H54 (cell line): ENCODE results near the gene ROBO2.
A peak's percentile ranks its signal among the peaks of the same experiment; 100 is the strongest.

Experiments
- DNase-seq: peaks from one replicate; pipeline ENCODE4 v3.0.0; 2011; ENCODE audit warnings: low spot score, mixed read lengths; ENCODE audit not compliant: insufficient read length
- FAIRE-seq: peaks from 3 replicates; lab custom pipeline; 2011; peaks lifted over from hg19 to GRCh38; lab: Jason Lieb, UNC
- POLR2A ChIP-seq: IDR thresholded peaks from 2 replicates; pipeline ENCODE4 v1.6.1; 2011; ENCODE audit warnings: low read depth, mild to moderate bottlenecking, low read length

Gene ROBO2

DNA sequence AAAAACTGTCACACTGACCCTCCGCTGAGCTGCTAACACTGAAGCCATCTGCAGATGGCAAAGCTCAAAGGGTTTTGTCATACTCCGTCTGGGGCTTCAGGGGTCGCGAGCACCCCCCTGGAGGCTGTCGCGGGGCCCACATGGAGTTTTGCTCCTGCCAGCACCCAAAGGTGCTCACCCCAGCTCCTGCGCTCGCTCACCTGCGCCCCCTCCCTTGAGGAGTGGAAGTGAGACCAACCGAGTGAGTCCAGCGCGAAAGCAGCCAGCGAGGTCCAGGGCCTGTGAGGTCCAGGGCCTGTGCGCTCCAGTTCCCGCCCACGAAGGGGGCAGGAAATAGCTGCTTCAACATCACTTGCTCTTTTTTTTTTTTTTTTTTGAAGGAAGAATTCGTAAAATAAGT, 208.5 kb downstream of the ROBO2 start:
- no peak for DNase-seq
- TF ChIP-seq POLR2A = no peak
- FAIRE-seq = no peak

DNA sequence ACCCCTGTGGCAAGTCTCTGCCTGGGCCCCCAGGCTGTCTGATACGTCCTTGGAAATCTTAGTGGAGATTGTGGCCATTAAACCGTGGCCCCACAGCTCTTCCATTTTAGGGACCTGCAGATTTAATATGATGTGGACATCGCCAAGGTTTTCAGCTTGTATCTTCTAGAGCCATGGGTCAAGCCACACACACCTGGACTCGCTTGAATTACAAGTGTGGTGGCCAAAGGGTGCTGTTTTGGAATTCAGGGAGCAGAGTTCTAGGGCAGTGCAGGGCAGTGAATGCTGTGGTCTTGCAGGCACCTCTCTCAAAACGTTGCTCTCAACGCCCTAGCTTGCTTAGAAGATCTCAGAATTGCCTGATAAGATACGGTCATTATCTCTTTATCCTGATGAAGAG, 211.2 kb downstream of the ROBO2 start:
- no peak for FAIRE-seq

DNA sequence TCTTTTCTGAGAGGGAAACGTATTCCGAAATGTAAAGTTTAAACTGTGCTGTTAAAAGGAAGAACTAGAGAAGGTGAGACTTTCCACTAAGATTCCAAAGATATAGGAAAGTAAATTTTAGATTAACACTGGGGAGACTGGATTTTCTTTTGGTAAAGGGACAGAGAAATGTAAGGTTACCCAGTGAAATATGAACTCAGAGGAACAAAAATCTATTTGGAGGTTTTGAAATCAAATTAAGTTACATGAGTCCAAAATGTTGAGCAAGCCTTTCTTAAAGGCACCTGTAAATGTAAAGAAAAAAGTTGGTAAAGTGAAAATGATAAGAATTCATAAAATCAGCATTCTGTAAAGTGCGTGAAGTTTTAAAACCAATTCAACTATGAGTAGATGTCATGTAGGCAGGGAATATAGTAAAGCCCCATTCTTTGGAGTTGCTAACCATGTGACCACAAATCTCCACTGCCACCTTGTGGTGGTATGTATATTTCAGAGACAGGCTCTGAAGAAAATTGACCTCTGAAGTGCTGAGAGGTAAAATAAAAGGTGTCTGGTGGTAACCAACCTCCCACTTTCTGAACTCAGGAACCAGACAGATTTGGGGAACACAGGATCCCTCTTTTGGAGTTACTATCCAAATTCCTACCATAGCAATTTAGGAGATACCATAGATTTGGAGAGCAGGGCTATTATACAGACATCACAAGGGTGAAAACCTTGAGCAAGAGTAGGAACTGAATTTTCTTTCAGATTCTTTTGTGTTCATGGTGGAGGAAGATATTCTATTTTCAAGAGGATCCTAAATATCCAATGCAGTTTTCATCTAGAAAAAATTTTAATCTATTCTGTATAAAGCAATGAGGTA, 215.3 kb downstream of the ROBO2 start:
- TF ChIP-seq POLR2A = no peak
- peak; percentile 2 for DNase-seq
- no peak for FAIRE-seq

More for the DNA sequence above, 211.2 kb downstream of the ROBO2 start:
- no peak for TF ChIP-seq POLR2A
- no peak for DNase-seq

DNA sequence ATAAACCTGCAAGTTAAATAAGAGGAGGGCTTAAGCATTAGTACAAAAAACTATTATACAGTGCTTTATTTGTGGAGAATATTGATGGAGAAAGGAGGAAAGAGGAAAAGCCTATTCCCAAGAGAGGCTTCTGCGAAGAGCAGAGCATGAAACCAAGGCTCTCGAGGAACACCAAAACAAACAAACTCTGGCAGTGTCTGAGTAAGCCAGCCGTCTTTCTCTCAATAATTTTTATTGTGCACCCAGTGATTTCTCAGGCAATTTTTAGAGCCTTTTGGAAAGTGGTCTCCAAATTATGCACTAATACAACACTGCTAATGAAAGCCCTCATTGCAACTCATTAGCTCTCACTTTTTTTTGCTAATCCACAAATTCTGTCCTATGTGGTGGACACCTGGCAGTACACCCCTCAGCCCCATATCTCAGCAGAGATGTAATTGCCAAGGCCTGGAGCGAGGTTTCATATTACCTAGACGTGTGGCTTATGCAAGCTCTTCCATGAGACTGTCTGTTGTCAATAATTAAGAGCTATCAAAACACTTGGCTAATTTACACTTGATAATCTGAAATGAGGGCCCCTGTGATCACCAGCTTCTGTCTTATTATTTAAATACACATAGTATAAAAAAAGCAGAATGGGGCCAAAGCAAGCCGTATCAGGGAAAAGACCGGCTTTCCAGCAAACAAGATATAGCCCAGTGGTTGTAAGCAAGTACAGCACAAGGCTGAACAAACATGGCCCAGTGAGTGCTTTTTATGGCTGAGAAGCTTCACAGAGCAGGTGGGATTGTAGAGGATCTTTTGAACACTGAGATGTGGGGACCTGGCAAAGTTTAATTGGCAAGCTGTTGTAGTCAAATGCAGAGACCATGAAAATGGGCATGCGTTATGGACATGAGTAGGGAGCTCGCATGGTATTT, 216.9 kb downstream of the ROBO2 start:
- no peak for DNase-seq
- no peak for FAIRE-seq
- TF ChIP-seq POLR2A = no peak

DNA sequence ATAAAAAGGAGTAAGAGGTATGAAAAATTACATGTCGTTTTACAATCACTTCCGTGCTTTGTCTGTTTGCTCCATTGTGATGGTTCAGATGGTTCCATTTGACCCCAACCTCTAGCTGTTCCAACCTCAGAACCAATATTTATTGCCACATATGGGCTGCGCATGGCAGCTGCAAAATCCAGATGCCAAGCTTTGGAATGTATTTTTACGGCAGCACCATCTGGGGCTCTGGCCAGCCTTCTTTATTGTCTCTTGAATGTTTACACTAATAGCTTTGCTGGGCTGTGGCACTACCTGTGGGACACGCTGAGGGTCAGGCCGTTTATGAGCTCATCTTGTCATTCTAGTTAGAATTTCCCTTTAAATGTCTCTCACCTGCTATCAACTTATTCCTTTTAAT, 219.8 kb downstream of the ROBO2 start:
- DNase-seq (no peak), FAIRE-seq (no peak)

DNA sequence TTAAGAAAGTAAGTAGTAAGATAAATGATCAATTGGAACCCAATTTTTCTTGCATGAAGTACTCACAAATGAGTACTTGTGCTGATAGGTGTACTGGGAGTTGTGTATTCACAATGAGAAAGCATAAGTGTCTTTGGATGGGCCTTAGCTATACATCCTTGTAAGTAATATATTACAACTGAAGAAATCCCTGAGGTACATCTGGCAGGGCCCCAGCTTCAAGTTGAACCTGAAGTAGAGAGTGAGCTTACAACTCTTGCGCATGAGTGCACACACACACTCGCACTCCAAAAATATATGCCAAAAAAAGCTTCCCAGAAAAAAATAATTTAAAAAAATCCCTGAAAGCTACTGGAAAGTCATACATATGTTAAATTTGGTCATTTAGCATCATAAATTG, 222.5 kb downstream of the ROBO2 start:
- DNase-seq = no peak
- no peak for TF ChIP-seq POLR2A
- FAIRE-seq = no peak

More for the DNA sequence above, 219.8 kb downstream of the ROBO2 start:
- no peak for TF ChIP-seq POLR2A

DNA sequence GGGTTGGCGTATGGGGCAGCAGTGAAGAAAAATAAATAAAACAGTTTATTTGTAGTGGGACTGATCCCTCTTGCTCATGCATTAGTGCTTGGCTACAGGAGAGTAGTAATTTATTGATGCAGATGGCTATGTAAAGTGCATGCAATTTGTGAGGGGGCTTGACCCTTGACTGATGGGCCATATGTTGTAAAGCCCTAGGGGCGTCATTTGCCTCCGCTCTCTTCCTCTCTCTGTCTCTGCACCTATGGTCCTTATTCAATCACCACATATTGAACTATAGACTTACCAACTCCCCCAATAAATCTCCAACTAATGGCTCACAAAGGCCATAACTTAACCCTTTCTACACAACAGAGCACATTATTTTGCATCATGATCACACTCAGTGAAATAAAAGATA, 227.7 kb downstream of the ROBO2 start:
- DNase-seq = no peak
- no peak for FAIRE-seq
- TF ChIP-seq POLR2A = no peak

DNA sequence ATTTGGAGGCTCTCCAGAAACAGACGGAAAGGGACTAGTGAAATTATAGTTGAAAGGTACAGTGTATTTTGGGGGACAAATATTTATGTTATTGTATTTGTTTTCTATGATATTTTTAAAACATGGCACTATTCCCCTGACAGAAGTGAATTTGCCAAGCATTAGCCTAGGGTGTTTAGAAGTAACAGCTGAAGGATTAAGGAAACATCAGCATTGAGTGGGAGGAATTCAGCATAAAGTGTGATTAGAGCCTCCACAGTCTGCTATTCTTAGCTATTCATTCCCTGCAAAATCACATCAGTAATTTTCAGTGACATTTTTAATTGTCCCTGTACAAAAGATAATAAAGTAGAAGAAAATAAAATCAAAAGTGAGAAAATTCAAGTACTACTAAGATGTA, 231.4 kb downstream of the ROBO2 start:
- TF ChIP-seq POLR2A = no peak
- FAIRE-seq (no peak), DNase-seq (no peak)

DNA sequence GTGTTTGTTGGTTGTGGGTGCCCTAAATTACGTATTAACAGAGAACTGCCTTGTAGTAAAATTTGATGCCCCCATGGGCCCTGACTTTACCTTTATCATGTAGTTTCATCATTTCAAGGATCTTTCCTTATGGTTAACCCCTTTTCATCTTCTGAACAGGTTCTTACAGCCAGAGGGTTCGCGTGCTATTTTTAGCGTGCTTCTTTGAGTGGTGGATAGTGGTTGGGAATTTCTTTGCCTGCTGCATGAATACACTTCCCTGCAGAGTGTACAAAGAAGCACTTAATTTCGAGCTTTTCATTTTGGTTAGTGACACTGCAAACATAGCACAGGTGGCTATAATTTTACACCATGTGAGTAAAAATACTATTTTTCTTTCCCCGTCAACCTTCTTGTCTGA, 231.8 kb downstream of the ROBO2 start:
- FAIRE-seq (no peak), DNase-seq (no peak)
- no peak for TF ChIP-seq POLR2A

DNA sequence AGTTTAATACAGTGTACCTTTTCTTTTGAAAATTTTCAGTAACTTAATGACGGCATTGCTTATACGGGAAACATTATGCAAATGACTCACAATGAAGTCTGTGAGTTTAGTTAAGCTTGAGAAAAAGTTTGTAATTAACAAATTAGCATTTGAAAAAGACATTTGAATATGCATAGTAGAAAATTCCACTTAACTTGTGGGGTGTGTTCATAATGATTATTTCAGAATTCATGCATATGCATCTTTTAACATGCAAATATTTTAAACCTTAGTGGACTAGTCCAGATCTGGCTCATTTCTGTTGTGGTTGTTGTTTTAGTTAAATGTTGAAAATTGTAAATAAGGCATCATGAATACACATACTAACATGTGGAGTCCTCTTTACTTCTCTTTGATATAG, 239.4 kb downstream of the ROBO2 start:
- FAIRE-seq = no peak

DNA sequence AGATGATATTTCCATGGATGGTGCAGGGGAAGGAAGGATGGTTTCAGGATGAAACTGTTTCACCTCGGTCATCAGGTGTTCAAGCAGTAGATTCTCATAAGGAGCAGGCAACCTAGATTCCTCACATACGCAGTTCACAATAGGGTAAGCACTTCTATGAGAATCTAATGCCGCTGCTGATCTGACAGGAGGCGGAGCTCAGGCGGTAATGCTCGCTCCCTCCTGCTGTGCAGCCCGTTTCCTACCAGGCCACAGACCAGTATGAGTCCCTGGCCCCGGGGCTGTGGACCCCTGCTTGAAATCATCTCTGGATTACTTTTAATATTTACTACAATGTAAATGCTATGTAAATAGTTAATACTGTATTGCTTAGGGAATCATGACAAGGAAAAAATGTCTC, 241.8 kb downstream of the ROBO2 start:
- TF ChIP-seq POLR2A = no peak
- FAIRE-seq (no peak), DNase-seq (no peak)

More for the DNA sequence above, 239.4 kb downstream of the ROBO2 start:
- no peak for TF ChIP-seq POLR2A
- no peak for DNase-seq

DNA sequence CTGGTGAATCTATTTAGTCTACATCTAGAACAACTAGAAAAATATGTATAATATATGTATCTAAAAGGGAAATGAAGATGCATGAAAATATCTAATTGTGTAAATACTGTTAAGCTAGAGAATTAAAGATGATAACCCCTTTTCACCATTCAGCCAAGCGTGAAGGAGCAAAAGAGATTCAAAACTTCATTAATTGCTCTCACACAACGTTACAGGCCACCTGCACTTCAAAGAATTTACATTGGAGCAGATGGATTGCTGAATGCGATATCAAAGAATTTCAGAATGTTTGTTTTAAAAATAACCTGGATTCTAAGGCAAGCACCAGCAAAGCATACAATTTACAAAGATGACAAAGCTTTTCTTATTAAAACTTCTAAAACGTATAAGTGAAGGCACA, 243.2 kb downstream of the ROBO2 start:
- FAIRE-seq (no peak), DNase-seq (no peak)
- TF ChIP-seq POLR2A = no peak

DNA sequence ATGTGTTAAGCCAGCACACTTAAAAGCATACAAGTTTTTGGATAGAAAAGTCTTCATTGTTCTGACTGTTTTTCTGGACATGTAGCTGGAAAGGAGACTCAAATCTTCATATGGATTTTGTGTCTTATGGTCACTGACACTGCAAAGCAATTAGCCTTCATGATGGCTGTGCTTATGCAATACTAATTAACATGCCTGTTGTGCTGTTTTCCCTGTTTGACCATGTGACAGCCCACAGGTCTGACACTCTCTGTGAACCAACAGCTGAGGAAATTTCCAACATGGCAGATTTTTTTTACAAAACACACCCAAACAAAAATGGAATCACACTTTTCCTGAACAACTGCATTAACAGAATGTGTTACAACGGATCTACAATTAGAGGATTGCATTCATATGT, 248.4 kb downstream of the ROBO2 start:
- FAIRE-seq (no peak), DNase-seq (no peak)
- no peak for TF ChIP-seq POLR2A

DNA sequence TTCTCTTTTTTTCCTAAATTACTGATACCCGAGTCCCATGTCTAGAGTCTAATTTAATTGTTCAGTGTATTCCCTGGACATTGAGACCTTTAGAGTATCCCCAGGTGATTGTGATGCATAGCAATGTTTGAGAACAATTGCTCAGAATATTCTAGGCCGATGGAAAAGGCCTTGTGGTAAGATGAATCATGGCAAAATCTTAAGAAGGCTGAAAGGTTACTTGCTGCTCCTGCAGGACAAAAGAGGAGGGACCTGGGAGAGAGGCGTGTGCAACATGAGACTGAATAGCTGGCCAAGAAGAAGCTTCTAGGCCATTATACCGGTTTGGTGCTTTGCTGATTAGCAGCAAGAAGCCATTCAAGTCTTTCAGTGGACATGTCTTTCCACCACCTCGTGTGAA, 256.6 kb downstream of the ROBO2 start:
- no peak for DNase-seq
- TF ChIP-seq POLR2A = no peak
- FAIRE-seq = no peak
